IPS DF 19.7 (cell line): ENCODE measurements around the gene TLL2.

ENCODE experiments used
- DNase-seq: peaks from one replicate; pipeline ENCODE4 v3.0.0-alpha.2; 2013; ENCODE audit warnings: low read depth, low spot score

TLL2 gene

GRCh38 chr10:96395931-96396877 lies 117.5 kb downstream of the TLL2 start:
- peak; percentile 42 for DNase-seq

GRCh38 chr10:96390460-96390864 lies 123.3 kb downstream of the TLL2 start:
- no peak for DNase-seq

- DNase-seq = no peak
These were observed 123.9 kb downstream of the TLL2 start for GRCh38 chr10:96389785-96390184.

- no peak for DNase-seq
These were observed 126.1 kb downstream of the TLL2 start for GRCh38 chr10:96387601-96388000.

GRCh38 chr10:96387161-96387560 lies 126.6 kb downstream of the TLL2 start:
- no peak for DNase-seq

GRCh38 chr10:96384506-96384905 lies 129.2 kb downstream of the TLL2 start:
- DNase-seq = no peak

GRCh38 chr10:96380821-96381220 lies 132.9 kb downstream of the TLL2 start:
- DNase-seq = no peak

GRCh38 chr10:96379758-96380157 lies 134.0 kb downstream of the TLL2 start:
- no peak for DNase-seq

GRCh38 chr10:96378741-96379140 lies 135.0 kb downstream of the TLL2 start:
- DNase-seq = no peak

GRCh38 chr10:96377816-96378294 lies 135.9 kb downstream of the TLL2 start:
- DNase-seq = no peak

- no peak for DNase-seq
These were observed 137.2 kb downstream of the TLL2 start for GRCh38 chr10:96376483-96376882.

GRCh38 chr10:96374985-96375830 lies 138.5 kb downstream of the TLL2 start:
- DNase-seq = peak; percentile 64

- DNase-seq = no peak
These were observed 139.1 kb downstream of the TLL2 start for GRCh38 chr10:96374639-96374984.

- DNase-seq = no peak
These were observed 139.7 kb downstream of the TLL2 start for GRCh38 chr10:96374004-96374403.

- DNase-seq = no peak
These were observed 142.4 kb downstream of the TLL2 start for GRCh38 chr10:96371356-96371755.

GRCh38 chr10:96370584-96371157 lies 143.1 kb downstream of the TLL2 start:
- DNase-seq = peak; percentile 50

GRCh38 chr10:96369890-96370583 lies 143.7 kb downstream of the TLL2 start:
- DNase-seq = no peak

GRCh38 chr10:96368971-96369370 lies 144.8 kb downstream of the TLL2 start:
- no peak for DNase-seq

GRCh38 chr10:96367470-96367869 lies 146.3 kb downstream of the TLL2 start:
- no peak for DNase-seq

GRCh38 chr10:96366508-96366907 lies 147.2 kb downstream of the TLL2 start:
- no peak for DNase-seq

GRCh38 chr10:96365571-96365970 lies 148.2 kb downstream of the TLL2 start:
- DNase-seq = no peak
